GM19240 (cell line): Measurements from ENCODE around the gene KRT80.

Experiments
- DNase-seq: peaks from one replicate; pipeline ENCODE4 v3.0.0; 2011; ENCODE audit warnings: low spot score; ENCODE audit not compliant: insufficient read length

The KRT80 gene

GRCh38 chr12:52211716-52212585, 20.1 kb upstream of the KRT80 start:
- no peak for DNase-seq

GRCh38 chr12:52210925-52211650, 19.3 kb upstream of the KRT80 start:
- DNase-seq: no peak

- DNase-seq: no peak
These were observed 18.5 kb upstream of the KRT80 start for GRCh38 chr12:52210186-52210924.

- no peak for DNase-seq
These were observed 17.5 kb upstream of the KRT80 start for GRCh38 chr12:52209321-52209720.

GRCh38 chr12:52208424-52209165, 16.8 kb upstream of the KRT80 start:
- no peak for DNase-seq

- no peak for DNase-seq
These were observed 16.1 kb upstream of the KRT80 start for GRCh38 chr12:52207895-52208294.

GRCh38 chr12:52207106-52207505, 15.3 kb upstream of the KRT80 start:
- DNase-seq: no peak

GRCh38 chr12:52206304-52207040, 14.7 kb upstream of the KRT80 start:
- no peak for DNase-seq

- no peak for DNase-seq
These were observed 13.9 kb upstream of the KRT80 start for GRCh38 chr12:52205612-52206303.

GRCh38 chr12:52204931-52205505, 13.2 kb upstream of the KRT80 start:
- DNase-seq: no peak

- no peak for DNase-seq
These were observed 12.5 kb upstream of the KRT80 start for GRCh38 chr12:52204095-52204930.

- no peak for DNase-seq
These were observed 11.5 kb upstream of the KRT80 start for GRCh38 chr12:52203079-52203921.

- DNase-seq: no peak
These were observed 10.7 kb upstream of the KRT80 start for GRCh38 chr12:52202361-52203078.

GRCh38 chr12:52201451-52201839, 9.6 kb upstream of the KRT80 start:
- no peak for DNase-seq

GRCh38 chr12:52200781-52201450, 9.1 kb upstream of the KRT80 start:
- DNase-seq: no peak

- no peak for DNase-seq
These were observed 8.4 kb upstream of the KRT80 start for GRCh38 chr12:52200086-52200780.
